ENCODE data around the gene ATF3.
"Not testable (repeated sequence)": the region's sequence is repeated elsewhere in the genome, so short reads cannot be mapped to it uniquely, and the experiment has no call there.

Gene ATF3

DNA sequence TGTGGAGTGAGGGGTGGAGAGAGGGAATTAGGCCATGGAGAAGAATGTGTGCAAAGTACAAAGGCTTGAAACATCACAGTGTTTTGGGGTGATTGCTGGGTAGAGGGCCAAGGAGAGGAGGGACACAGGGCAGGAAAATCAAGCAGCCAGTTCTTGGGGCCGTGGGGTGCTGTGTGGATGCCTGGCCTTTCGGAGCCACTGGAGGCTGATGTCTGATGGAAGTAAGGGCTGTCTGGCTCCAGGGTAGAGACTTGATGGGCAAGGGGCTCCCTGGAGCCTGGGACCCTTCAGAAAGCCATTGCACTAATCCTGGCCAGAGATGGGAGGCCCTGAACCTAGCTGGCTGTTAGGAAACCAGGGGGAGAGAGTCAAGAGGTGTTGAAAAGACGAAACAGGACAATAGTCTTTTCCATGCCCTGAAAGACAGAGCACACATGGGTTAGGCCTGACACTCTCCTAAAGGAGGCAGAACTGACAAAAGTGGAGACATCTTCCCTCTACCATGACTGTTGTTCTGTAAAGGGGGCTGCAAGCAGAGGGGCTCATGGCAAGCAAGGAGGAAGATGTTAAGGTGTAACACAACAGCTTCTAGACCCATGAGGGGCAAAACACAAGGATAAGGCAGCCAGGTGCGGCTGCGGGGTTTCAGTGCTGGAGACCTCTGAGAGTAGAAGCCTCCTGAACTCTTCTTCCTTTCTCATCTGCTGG lies 21.0 kb downstream of the ATF3 start:
- no peak for DNase-seq

- no peak for DNase-seq
Observed at GRCh38 chr1:212630158-212630900, 21.8 kb downstream of the ATF3 start.

DNA sequence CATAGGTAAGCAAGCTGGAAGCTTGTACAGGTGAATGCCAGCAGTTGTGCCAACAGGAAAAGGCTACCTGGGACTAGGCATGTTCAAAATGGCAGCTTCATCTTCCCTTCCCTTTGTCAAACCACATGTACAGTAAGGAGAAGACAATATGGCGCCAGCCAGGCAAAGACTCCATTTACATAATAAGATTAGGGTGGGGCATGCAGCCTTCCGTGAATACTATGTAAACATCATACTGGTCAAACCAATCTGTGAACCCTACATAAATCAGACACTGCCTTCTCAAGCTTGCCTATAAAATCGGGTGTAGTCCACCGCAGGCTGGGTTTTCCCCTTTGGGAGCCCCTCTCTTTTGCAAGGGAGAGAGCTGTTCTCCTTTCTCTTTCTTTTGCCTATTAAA lies 24.6 kb downstream of the ATF3 start:
- DNase-seq: no peak

DNA sequence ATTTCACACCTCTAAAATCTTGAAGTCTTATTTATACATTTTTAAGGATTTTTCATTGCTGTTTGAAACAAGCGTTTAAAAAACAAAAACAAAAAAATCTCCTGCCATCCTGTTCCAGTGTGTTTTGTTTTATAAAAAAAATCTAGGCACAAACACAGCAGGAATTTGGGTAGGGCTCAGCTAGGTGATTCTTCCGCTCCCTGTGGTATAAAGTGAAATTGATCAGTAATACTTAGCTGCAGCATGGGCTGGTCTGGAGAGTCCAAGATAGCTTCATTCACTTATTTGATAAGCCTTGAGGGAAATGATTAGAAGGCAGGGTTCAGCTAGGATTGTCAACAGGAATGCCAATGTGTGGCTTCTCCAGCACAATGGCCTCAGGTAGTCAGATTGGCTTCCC lies 25.7 kb downstream of the ATF3 start:
- DNase-seq: no peak

- no peak for DNase-seq
Observed at GRCh38 chr1:212635141-212635631, 26.6 kb downstream of the ATF3 start.

DNA sequence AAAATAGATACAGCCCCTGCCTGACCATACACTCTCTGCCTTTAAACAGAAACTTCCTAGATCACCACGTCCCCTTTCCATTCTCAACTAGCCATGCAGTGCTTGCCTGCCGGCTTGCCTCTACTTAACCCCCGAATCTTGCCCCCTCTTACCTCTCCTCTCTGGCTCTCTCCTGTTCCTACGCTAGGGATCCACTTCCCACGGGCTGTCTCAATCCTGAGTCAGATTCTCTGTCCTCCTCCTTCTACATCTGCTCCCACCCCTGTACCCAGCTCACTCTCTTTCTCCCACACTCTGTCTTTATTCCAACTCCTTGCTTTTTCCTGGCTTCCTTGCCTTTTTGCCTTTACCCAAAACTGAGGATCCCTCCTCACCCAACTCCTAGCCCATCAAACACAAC lies 29.3 kb downstream of the ATF3 start:
- DNase-seq: no peak

DNA sequence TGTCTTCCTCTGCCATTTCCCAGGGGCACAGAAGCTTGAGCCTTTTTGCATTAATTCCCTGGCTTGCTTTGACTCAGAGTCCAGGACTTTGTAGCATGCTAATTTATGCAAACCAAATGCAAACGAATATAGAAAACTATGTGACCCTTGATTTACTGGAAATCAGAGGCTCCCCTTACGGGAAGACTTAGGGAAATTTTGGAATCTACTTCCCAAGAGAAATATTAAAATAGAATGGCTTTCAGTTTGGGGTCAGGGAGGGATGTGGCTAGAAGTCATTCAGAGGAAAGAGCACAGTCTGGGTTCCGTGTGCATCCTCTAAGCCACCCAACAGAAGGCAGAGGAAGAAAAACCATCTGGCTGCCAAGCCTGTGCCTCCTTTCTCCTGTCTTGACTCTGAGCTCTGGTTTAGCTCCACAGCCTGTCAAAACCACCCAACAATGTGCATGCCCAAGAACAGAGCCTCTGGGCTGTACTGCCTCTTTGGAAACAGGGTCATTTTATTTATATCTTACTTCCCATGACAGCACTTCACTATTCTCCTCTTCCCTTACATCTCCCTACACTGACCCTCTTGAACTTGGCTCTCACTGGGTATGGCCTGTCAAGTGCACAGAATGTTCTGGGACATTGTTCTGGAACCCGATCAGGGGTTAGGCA lies 30.1 kb downstream of the ATF3 start:
- no peak for DNase-seq

DNA sequence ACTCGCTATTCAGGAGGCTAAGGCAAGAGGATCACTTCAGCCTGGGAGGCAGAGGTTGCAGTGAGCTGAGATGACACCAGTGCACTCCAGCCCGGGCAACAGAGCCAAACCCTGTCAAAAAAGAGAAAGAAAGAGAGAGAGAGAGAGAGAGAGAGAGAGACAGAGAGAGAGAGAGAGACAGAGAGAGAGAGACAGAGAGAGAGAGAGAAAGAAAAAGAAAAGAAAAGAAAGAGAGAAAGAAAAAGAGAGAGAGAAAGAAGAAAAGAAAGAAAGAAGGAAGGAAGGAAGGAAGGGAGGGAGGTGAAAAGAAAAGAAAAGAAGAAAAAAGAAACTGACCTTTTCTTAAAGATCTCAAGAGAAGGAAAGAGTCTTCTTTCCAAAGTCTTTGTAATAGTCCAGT lies 31.0 kb downstream of the ATF3 start:
- DNase-seq: not testable (repeated sequence)

DNA sequence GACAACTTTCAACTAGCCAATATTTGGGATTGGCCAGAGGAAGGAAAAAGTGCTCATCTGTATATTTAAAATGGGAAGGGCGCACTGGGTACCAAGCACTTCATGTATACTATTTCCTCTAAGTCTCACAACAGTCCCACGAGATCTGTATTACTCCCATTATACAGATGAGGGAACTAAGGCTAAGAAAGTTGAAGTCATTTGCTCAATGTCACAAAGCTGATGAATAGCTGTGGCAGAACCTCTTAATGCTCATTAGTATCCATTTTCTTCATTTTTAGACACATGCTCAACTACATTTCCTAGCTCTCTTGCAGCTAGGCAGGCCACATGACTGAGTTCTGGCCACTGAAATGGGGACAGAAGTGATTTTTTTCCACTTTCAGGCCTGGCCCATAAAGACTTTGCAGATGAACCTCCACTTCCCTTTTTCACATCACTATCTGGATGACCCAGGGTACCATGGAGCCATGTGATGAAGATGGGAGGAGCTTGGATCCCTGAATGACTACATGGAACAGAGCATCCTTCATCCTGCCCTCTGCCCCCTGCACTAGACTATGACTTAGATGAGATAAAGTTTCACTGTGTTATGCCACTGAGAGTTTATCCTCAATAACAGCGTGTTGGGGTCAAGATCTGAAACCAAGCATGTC lies 31.8 kb downstream of the ATF3 start:
- DNase-seq: no peak

DNA sequence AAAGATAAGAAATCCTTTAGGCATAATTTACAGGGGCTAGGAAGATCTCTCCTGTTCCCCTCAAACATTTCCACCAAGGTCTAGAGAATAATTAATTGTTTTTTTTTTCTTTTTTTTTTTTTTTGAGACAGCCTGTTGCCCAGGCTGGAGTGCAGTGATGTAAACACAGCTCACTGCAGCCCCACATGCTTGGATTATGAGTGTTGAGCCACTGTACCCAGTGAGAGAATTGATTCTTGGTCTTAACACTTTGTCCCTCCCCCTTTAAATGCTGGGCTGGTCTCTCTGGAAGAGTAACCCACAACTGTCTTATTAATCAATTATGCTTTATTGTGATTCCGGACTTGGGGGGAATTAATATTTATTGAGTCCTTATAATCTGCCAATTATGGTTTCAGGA lies 33.4 kb downstream of the ATF3 start:
- DNase-seq: no peak

DNA sequence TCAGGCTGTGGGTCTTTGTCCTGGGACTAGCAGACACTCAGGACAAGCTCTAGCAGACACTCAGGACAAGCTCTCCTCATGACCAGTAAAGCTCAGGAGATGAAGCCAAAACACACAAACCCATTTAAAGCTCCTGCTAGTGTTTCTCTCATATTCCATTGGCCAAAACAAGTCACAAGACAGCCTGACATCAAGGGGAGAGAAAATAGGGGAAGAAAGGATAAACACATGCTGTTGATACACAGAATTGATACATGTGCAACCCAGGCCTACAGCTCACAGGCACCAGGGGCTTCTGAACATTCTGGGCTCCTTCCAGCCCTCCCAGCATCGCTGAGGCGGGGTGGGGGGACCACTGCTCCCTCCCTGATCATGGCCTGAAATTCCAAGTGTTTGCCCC lies 35.3 kb downstream of the ATF3 start:
- no peak for DNase-seq

GRCh38 chr1:212644866-212645545 lies 36.4 kb downstream of the ATF3 start:
- DNase-seq: no peak

DNA sequence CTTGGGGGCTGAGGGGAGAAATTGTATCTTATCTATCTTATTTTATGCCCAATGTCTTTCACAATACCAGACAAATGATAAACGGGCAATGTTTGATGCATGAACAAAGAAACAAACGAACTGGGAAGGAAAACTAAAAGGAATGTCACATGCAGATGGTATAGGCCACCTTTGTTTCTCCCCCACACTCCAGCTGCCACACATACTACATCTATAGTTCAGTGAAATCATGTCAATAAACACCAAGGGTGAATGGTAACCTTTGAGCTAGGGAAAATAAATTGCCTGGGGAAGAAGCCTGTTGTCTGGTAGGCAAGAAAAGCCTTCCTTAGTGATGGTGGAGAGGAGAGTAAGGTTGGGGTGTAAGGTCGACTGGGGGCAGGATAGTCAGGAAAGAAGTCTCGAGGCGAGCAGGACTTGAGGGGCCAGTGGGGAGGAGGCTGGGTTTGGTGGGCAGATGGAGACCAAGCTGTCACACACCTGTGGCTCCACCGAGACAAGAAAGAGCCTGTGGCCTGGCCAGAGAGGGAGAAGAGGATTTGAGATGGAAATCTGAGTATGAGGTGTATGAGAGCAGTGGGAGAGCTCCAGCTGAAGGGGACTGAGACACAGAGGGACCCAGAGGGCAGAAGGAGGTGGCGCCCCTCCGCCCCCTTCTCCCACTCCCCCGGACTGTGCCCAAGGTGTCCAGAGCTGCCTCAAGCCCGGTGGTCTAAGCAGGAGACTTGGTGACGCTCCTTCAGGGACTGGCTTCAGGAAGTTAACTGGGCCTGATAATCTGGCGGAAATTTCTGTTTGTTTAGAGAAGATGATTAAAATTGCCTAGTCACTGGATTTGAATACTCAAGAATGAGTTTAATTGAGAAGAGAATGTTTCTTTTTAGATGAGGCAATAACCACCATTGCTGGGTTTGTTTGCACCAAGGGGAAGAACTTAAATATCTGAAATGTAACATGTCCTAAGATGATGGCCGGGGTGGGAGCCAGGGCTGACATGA lies 37.3 kb downstream of the ATF3 start:
- no peak for DNase-seq

DNA sequence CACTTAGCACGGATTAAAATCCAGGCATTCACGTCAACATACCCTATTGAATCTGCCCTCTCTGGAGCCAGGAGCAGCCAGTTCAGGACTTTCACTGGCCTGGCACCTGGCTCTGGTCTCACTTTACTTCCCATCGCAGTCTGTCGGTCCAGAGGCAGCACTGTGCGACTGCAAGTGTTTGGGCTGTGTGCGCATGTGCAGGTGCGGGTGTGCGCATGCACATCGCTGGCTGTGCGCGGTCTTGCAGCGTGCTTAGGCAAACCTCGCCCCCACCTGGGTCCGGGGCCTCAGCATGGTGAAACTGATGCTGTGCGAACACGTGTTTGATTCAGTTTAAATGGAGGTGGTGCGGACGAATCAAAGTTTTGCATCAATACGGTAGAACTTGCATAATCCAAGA lies 38.0 kb downstream of the ATF3 start:
- no peak for DNase-seq

DNA sequence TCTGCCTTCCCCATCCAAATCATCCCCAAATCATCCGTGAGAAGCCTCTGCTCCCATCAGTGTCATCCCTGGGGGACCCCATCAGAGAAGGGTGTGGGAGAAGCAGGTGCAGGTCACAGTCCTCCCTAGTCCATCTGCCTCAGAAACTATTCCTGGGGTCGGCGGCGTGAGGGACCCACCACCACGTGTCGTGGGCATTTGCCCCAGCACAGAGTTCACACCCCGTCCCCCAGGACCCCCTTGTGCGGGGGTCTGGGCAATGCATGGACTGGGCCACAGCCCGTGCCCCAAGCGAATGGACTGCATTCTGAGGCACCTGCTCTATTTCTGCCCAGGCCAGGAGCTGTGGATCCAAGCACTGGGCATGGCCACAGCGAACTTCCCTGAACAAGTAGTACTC lies 38.4 kb downstream of the ATF3 start:
- DNase-seq: no peak

DNA sequence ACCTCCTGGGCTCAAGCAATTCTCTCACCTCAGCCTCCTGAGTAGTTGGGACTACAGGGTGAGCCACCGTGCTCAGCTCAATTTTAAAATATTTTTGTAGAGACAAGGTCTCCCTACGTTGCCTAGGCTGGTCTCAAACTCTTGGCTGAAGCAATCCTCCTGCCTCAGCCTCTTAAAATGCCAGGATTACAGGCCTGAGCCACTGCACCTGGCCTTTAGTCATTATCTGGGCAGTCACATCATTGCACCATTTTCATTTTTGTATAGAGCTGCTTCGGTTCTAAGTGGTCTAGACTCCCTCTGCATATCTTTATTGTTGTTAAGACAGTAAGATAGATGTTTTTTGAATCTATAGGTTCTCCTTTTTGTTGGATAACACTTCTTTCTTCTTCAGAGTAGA lies 39.9 kb downstream of the ATF3 start:
- DNase-seq: no peak

GRCh38 chr1:212649020-212649419 lies 40.5 kb downstream of the ATF3 start:
- no peak for DNase-seq

GRCh38 chr1:212650228-212650627 lies 41.7 kb downstream of the ATF3 start:
- DNase-seq: no peak

DNA sequence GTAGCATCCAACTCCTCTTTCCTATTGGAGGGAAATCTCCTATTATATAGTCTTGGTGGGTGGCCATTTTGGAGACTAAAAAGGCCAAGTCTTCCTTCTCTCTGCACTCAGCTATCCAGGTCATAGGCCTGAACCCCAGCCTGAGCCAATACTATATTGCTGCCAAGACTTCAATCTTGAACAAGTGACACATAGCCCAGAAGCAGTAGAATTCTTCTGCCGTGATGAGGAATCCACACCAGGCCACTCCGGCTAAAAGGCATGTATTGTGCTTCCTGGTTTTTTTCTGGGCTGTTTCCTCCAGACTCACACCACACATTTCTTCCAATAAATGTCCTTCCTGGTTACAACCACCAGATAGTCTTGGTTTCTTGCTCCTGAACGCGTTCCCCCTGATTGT lies 43.0 kb downstream of the ATF3 start:
- no peak for DNase-seq

DNA sequence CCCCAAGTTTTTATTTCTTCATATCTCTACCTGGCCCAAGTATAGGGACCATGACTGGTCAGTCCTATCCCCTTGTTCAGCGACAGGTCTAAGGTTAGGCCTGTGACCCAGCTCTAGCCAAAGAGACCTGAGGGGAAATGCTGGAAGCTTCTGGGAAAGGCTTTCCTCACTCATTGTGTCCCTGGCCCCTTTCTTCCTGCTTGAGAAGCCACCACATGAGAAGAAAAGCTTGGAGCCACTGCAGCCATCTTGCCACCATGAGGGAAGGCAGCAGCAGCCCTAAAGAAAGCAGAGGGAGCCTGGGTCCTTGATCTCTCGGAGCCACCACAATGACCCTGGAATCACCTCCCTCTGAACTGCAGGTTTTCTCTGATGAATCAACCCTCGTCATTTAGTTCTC lies 43.4 kb downstream of the ATF3 start:
- DNase-seq: no peak

- DNase-seq: no peak
Observed at GRCh38 chr1:212652609-212653008, 44.0 kb downstream of the ATF3 start.
